Right lung (tissue), 5 donors: ENCODE measurements around the gene ENTPD2. TPM values are rescaled to one million over a fixed set of nuclear protein-coding genes. Genes with fewer than 3 reads are reported as not detected.
"Not testable (repeated sequence)": the region's sequence is repeated elsewhere in the genome, so short reads cannot be mapped to it uniquely, and the experiment has no call there.

Source experiments
- DNase-seq, 2 donors: peaks; one replicate each; pipeline ENCODE4 v3.0.0-alpha.2; 2013
- polyA plus RNA-seq, 5 donors: library from polyadenylated mRNA; unstranded; fragments of 120-200 nt; gene quantifications; one replicate each; pipeline versions ENCODE4 v1.2.1 to v1.2.3, GENCODE V29; 2013; ENCODE audit warnings: inconsistent platforms in 1 of 5, low replicate concordance in 1 of 5; ENCODE audit not compliant: insufficient read length in 5 of 5, insufficient read depth in 1 of 5

The ENTPD2 gene
- polyA plus RNA-seq, 5 donors, result 2.0 to 5.4 (median 3.2) TPM

- no peak for DNase-seq
Observed at GRCh38 chr9:137017791-137018497, 35.9 kb downstream of the ENTPD2 start.

- no peak for DNase-seq
Observed at GRCh38 chr9:137017071-137017470, 36.8 kb downstream of the ENTPD2 start.

GRCh38 chr9:137016436-137016835 is 37.4 kb downstream of the ENTPD2 start:
- no peak for DNase-seq

GRCh38 chr9:137015976-137016375 is 37.9 kb downstream of the ENTPD2 start:
- no peak for DNase-seq

- no peak for DNase-seq
Observed at GRCh38 chr9:137015540-137015930, 38.3 kb downstream of the ENTPD2 start.

GRCh38 chr9:137014776-137015539 is 38.9 kb downstream of the ENTPD2 start:
- DNase-seq, result no peak

- no peak for DNase-seq
Observed at GRCh38 chr9:137014166-137014565, 39.7 kb downstream of the ENTPD2 start.

GRCh38 chr9:137013571-137013940 is 40.3 kb downstream of the ENTPD2 start:
- DNase-seq, result no peak

GRCh38 chr9:137012694-137013570 is 40.9 kb downstream of the ENTPD2 start:
- DNase-seq, result no peak

GRCh38 chr9:137011907-137012675 is 41.8 kb downstream of the ENTPD2 start:
- DNase-seq, result no peak

GRCh38 chr9:137011156-137011555 is 42.7 kb downstream of the ENTPD2 start:
- DNase-seq, result no peak

- DNase-seq, result no peak
Observed at GRCh38 chr9:137009938-137010732, 43.7 kb downstream of the ENTPD2 start.

- DNase-seq, result no peak
Observed at GRCh38 chr9:137009217-137009616, 44.6 kb downstream of the ENTPD2 start.

- DNase-seq, result no peak
Observed at GRCh38 chr9:137008312-137008711, 45.5 kb downstream of the ENTPD2 start.

GRCh38 chr9:137007816-137008270 is 46.0 kb downstream of the ENTPD2 start:
- no peak for DNase-seq

- DNase-seq, result no peak
Observed at GRCh38 chr9:137007108-137007815, 46.6 kb downstream of the ENTPD2 start.

- DNase-seq, result no peak
Observed at GRCh38 chr9:137006116-137007003, 47.5 kb downstream of the ENTPD2 start.

- not testable (repeated sequence) for DNase-seq
Observed at GRCh38 chr9:137004285-137004684, 49.6 kb downstream of the ENTPD2 start.

GRCh38 chr9:137002646-137003041 is 51.2 kb downstream of the ENTPD2 start:
- no peak for DNase-seq
